ENCODE data around the gene NKD1. TPM values are rescaled to one million over a fixed set of nuclear protein-coding genes. Genes with fewer than 3 reads are reported as not detected.

Gene NKD1
- total RNA-seq, 4 donors from 2014 or later, result 37.1 to 87.8 (median 54.1) TPM

- Histone ChIP-seq H3K36me3 (peaks cover 0 to 42% (median 6%) of the 10 kb centered on the region in 4 donors), H3K9me3 (no peaks in the 10 kb centered on the region), H3K4me3 (no peak overlapping the region), H3K4me1 (peaks cover 0 to 10% (median 0%) of the 10 kb centered on the region in 4 donors), H3K27ac (replicated peaks in 1 of 4) (no peak overlapping the region), H3K27me3 (no peaks in the 10 kb centered on the region)
- WGBS, result 76% methylated on average over 6 of the region's 8 CpGs
- no peak for DNase-seq (ENCODE audit: extremely low spot score)
- intact Hi-C loops (cut with DNase I), result no loop called here
- TF ChIP-seq CTCF (IDR thresholded peaks at IDR 0.05) (no peak), POLR2A (IDR thresholded peaks at IDR 0.05; ENCODE audit: low read depth) (no peak), EP300 (IDR thresholded peaks at IDR 0.05) (no peak), POLR2AphosphoS5 (IDR thresholded peaks at IDR 0.05) (no peak)
These were observed 90.8 kb downstream of the NKD1 start for GRCh38 chr16:50638816-50639670.

GRCh38 chr16:50640391-50640790 lies 92.2 kb downstream of the NKD1 start:
- no peaks in the 10 kb centered on the region for H3K9me3 ChIP-seq
- H3K27ac ChIP-seq (replicated peaks in 1 of 4), result no peak overlapping the region
- H3K36me3 ChIP-seq, result peaks cover 0 to 31% (median 4%) of the 10 kb centered on the region in 4 donors
- no peak overlapping the region for H3K4me3 ChIP-seq
- H3K4me1 ChIP-seq, result peaks cover 0 to 18% (median 8%) of the 10 kb centered on the region in 4 donors
- DNase-seq (ENCODE audit: extremely low spot score), result no peak
- H3K27me3 ChIP-seq, result no peaks in the 10 kb centered on the region
- 95% methylated on average over 1 of the region's 1 CpG for WGBS
- TF ChIP-seq POLR2A (IDR thresholded peaks at IDR 0.05; ENCODE audit: low read depth) (no peak), POLR2AphosphoS5 (IDR thresholded peaks at IDR 0.05) (no peak), EP300 (IDR thresholded peaks at IDR 0.05) (no peak), CTCF (IDR thresholded peaks at IDR 0.05) (no peak)
- intact Hi-C loops (cut with DNase I), result no loop called here

GRCh38 chr16:50640919-50641817 lies 93.0 kb downstream of the NKD1 start:
- Histone ChIP-seq H3K36me3 (peaks cover 0 to 31% (median 4%) of the 10 kb centered on the region in 4 donors), H3K27ac (replicated peaks in 1 of 4) (no peak overlapping the region), H3K4me1 (peaks cover 0 to 18% (median 8%) of the 10 kb centered on the region in 4 donors), H3K9me3 (no peaks in the 10 kb centered on the region), H3K4me3 (no peak overlapping the region), H3K27me3 (no peaks in the 10 kb centered on the region)
- no peak for DNase-seq (ENCODE audit: extremely low spot score)
- WGBS, result 90% methylated on average over 15 of the region's 15 CpGs
- TF ChIP-seq POLR2AphosphoS5 (IDR thresholded peaks at IDR 0.05) (no peak), POLR2A (IDR thresholded peaks at IDR 0.05; ENCODE audit: low read depth) (no peak), EP300 (IDR thresholded peaks at IDR 0.05) (no peak), CTCF (IDR thresholded peaks at IDR 0.05) (no peak)
- intact Hi-C loops (cut with DNase I), result no loop called here

- H3K27me3 ChIP-seq, result no peaks in the 10 kb centered on the region
- H3K4me1 ChIP-seq, result peaks cover 0 to 18% (median 8%) of the 10 kb centered on the region in 4 donors
- H3K9me3 ChIP-seq, result no peaks in the 10 kb centered on the region
- H3K36me3 ChIP-seq, result peaks cover 0 to 25% (median 6%) of the 10 kb centered on the region in 4 donors
- H3K27ac ChIP-seq (replicated peaks in 1 of 4), result no peak overlapping the region
- H3K4me3 ChIP-seq, result no peak overlapping the region
- DNase-seq (ENCODE audit: extremely low spot score), result no peak
- intact Hi-C loops (cut with DNase I), result no loop called here
- WGBS, result 93% methylated on average over 4 of the region's 4 CpGs
- TF ChIP-seq POLR2AphosphoS5 (IDR thresholded peaks at IDR 0.05), result no peak
- no peak for TF ChIP-seq CTCF (IDR thresholded peaks at IDR 0.05)
These were observed 93.6 kb downstream of the NKD1 start for GRCh38 chr16:50641818-50642187.
